HepG2 (cell line): ENCODE data around the gene TSEN34. TPM values are rescaled to one million over a fixed set of nuclear protein-coding genes. Genes with fewer than 3 reads are reported as not detected.

Experiments
- ATAC-seq: fragments of 200-7000 bp; cut with Tn5 transposase; 3 replicates; pipeline ENCODE4 v1.9.1; 2020; ENCODE audit warnings: mild to moderate bottlenecking, moderate library complexity
- BruUV-seq: library from RNA; stranded (reverse); fragments of 400-500 nt; replicated peaks from 2 replicates; lab custom pipeline; 2021; lab: Mats Ljungman, UMichigan
- CTCF ChIA-PET: fragments of 300-600 bp; formaldehyde crosslinking; extraction: SDS; loops from one replicate; lab custom pipeline; 2021; ENCODE audit warnings: low total read pairs, inconsistent platforms, low intra/inter-chr PET ratio; lab: Yijun Ruan, JAX
- POLR2A ChIA-PET: fragments of 350-600 bp; sonication (Branson Sonifier 250); formaldehyde crosslinking; loops from one replicate; lab custom pipeline; 2020; ENCODE audit warnings: antibody characterized with exemption, inconsistent platforms; lab: Yijun Ruan, JAX
- DNase-seq: peaks from one replicate; pipeline ENCODE4 v3.0.0-alpha.2; 2015; ENCODE audit warnings: low spot score
- FAIRE-seq: peaks from 3 replicates; lab custom pipeline; 2011; peaks lifted over from hg19 to GRCh38; lab: Jason Lieb, UNC
- H2AFZ ChIP-seq: one replicate; pipeline ENCODE4 v1.6.1; 2011; ENCODE audit warnings: low read length, inconsistent platforms
- H3K27ac ChIP-seq: fragments of 300-600 bp; 3 replicates; pipeline ENCODE4 v1.8.0; 2011; ENCODE audit warnings: mixed run types, mild to moderate bottlenecking, mixed read lengths, low read length, inconsistent platforms; ENCODE audit not compliant: insufficient read depth; ENCODE audit errors: extremely low read length
- H3K27me3 ChIP-seq, 2 experiments: fragments of 200-600 bp in 1 of 2; 2 replicates in 1 of 2; 3 replicates in 1 of 2; pipeline versions ENCODE4 v1.6.0 to v1.8.0; 2011; ENCODE audit warnings: low read length in 2 of 2, mild to moderate bottlenecking in 2 of 2, moderate library complexity in 2 of 2, inconsistent platforms in 1 of 2; ENCODE audit not compliant: insufficient read depth in 2 of 2, control insufficient read depth in 1 of 2
- H3K36me3 ChIP-seq, 2 experiments: fragments of 200-600 bp in 1 of 2; replicated peaks in 1 of 2; 2 replicates in 1 of 2; 3 replicates in 1 of 2; pipeline versions ENCODE4 v1.5.1 to v1.8.0; 2011; ENCODE audit warnings: low read length in 2 of 2, inconsistent platforms in 1 of 2; ENCODE audit not compliant: insufficient read depth in 2 of 2, control insufficient read depth in 1 of 2
- H3K4me1 ChIP-seq: 2 replicates; pipeline ENCODE4 v1.5.1; 2012; ENCODE audit warnings: low read length, inconsistent platforms; ENCODE audit not compliant: insufficient read depth
- H3K4me2 ChIP-seq: 2 replicates; pipeline ENCODE4 v1.6.0; 2011; ENCODE audit warnings: low read depth, low read length, inconsistent platforms
- H3K4me3 ChIP-seq, 3 experiments: fragments of 200-600 bp in 1 of 3; sonication (generic), shearing (Covaris generic) in 1 of 3; replicated peaks in 1 of 3; 2 replicates each; pipeline ENCODE4 v1.5.1; 2011 to 2016; ENCODE audit warnings: low read length in 3 of 3, inconsistent platforms in 2 of 3, low read depth in 2 of 3, mild to moderate bottlenecking in 2 of 3, control low read depth in 1 of 3, mixed read lengths in 1 of 3; ENCODE audit not compliant: insufficient read depth in 1 of 3
- H3K79me2 ChIP-seq: one replicate; pipeline ENCODE4 v1.6.1; 2011; ENCODE audit warnings: low read length, inconsistent platforms; ENCODE audit not compliant: insufficient read depth
- H3K9ac ChIP-seq: 2 replicates; pipeline ENCODE4 v1.6.0; 2011; ENCODE audit warnings: mild to moderate bottlenecking, low read depth, low read length, inconsistent platforms; ENCODE audit not compliant: insufficient read depth
- H3K9me3 ChIP-seq: 2 replicates; pipeline ENCODE4 v1.5.1; 2012; ENCODE audit warnings: mild to moderate bottlenecking, low read length
- H4K20me1 ChIP-seq: 2 replicates; pipeline ENCODE4 v1.6.0; 2011; ENCODE audit warnings: inconsistent platforms, mild to moderate bottlenecking, low read length, moderate library complexity; ENCODE audit not compliant: insufficient read depth
- BORCS8-MEF2B ChIP-seq: sonication (generic); formaldehyde crosslinking; IDR thresholded peaks from 2 replicates; pipeline ENCODE4 v1.8.0; 2022; ENCODE audit warnings: mild to moderate bottlenecking, missing genetic modification reagents
- BRD4 ChIP-seq: sonication (generic); formaldehyde crosslinking; IDR thresholded peaks from 2 replicates; pipeline ENCODE4 v1.4.0; 2020; ENCODE audit warnings: missing genetic modification reagents
- CEBPG ChIP-seq: IDR thresholded peaks from 2 replicates; pipeline ENCODE4 v1.6.1; 2016
- FOSL2 ChIP-seq: sonication (generic); formaldehyde crosslinking; IDR thresholded peaks from 2 replicates; pipeline ENCODE4 v1.4.0; 2020; ENCODE audit warnings: missing genetic modification reagents
- HDAC2 ChIP-seq: sonication (generic); formaldehyde crosslinking; IDR thresholded peaks from 2 replicates; pipeline ENCODE4 v1.4.0; 2020; ENCODE audit warnings: missing genetic modification reagents
- IRF2 ChIP-seq: IDR thresholded peaks from 2 replicates; pipeline ENCODE4 v1.6.1; 2018; ENCODE audit warnings: missing genetic modification reagents, missing compliant biosample characterization
- MIER3 ChIP-seq: IDR thresholded peaks from 2 replicates; pipeline ENCODE4 v1.6.1; 2016; ENCODE audit warnings: missing compliant biosample characterization, borderline replicate concordance
- REL ChIP-seq: sonication (generic); formaldehyde crosslinking; conservative IDR thresholded peaks from 2 replicates; pipeline ENCODE4 v1.8.0; 2022; ENCODE audit warnings: mild to moderate bottlenecking, missing genetic modification reagents, moderate library complexity
- SAP130 ChIP-seq: IDR thresholded peaks from 2 replicates; pipeline ENCODE4 v1.6.1; 2016; ENCODE audit warnings: low read depth
- THAP11 ChIP-seq: IDR thresholded peaks from 2 replicates; pipeline ENCODE4 v1.6.1; 2016; ENCODE audit warnings: missing biosample characterization, missing genetic modification reagents
- ZNF598 ChIP-seq: sonication (generic); formaldehyde crosslinking; IDR thresholded peaks from 2 replicates; pipeline ENCODE4 v1.5.1; 2020; ENCODE audit warnings: mild to moderate bottlenecking, missing genetic modification reagents, borderline replicate concordance
- ZNF605 ChIP-seq: sonication (generic); formaldehyde crosslinking; IDR thresholded peaks from 2 replicates; pipeline ENCODE4 v1.8.0; 2022; ENCODE audit warnings: mild to moderate bottlenecking, missing genetic modification reagents
- ZNF768 ChIP-seq: sonication (generic); formaldehyde crosslinking; IDR thresholded peaks from 2 replicates; pipeline ENCODE4 v1.4.0; 2020; ENCODE audit warnings: missing genetic modification reagents
- ZSCAN5A ChIP-seq: sonication (generic); formaldehyde crosslinking; IDR thresholded peaks from 2 replicates; pipeline ENCODE4 v1.8.0; 2022; ENCODE audit warnings: mild to moderate bottlenecking, missing genetic modification reagents, borderline replicate concordance
- WGBS: methylation state at CpG from one replicate; pipeline ENCODE4 v1.1.6; 2017; ENCODE audit warnings: low lambda C conversion rate; 5-methylcytosine and 5-hydroxymethylcytosine counted together
- in situ Hi-C: cut with HindIII; loops from 2 replicates; pipeline ENCODE4 v1.10.0; 2017; ENCODE audit warnings: low pct_unique_long_range_greater_than_20kb; ENCODE audit not compliant: extremely low pct_ligation_motif_present
- intact Hi-C: fragments of 100-400 bp; cut with micrococcal nuclease; formaldehyde crosslinking; loops from one replicate; pipeline ENCODE4 v1.10.0; 2022; ENCODE audit not compliant: unreplicated experiment
- polyA plus RNA-seq, 8 experiments: library from polyadenylated mRNA; depleted of rRNA in 3 of 8; stranded (reverse) in 7 of 8; unstranded in 1 of 8; fragments of >200 nt; fragmentation: Illumina TruSeq in 4 of 8; extraction: Trizol in 4 of 8; gene quantifications; 2 replicates each; pipeline versions ENCODE4 v1.2.1 to v1.2.3, GENCODE V29; 2011 to 2016; ENCODE audit warnings: low read depth in 4 of 8, missing spikeins in 1 of 8, mixed read lengths in 1 of 8; ENCODE audit not compliant: insufficient read depth in 1 of 8
- total RNA-seq, 5 experiments: library from RNA; depleted of rRNA; stranded (reverse); fragments of >200 nt; fragmentation: Illumina TruSeq; extraction: Trizol; gene quantifications; 2 replicates each; pipeline ENCODE4 v1.2.3, GENCODE V29; 2016; ENCODE audit warnings: low read depth in 1 of 5

The TSEN34 gene
- total and polyA plus RNA-seq, 2 of the 13 experiments (the other 11 are each of a cell fraction or from before 2014, with no cell fraction given) = 55.1 to 65.4 TPM

DNA sequence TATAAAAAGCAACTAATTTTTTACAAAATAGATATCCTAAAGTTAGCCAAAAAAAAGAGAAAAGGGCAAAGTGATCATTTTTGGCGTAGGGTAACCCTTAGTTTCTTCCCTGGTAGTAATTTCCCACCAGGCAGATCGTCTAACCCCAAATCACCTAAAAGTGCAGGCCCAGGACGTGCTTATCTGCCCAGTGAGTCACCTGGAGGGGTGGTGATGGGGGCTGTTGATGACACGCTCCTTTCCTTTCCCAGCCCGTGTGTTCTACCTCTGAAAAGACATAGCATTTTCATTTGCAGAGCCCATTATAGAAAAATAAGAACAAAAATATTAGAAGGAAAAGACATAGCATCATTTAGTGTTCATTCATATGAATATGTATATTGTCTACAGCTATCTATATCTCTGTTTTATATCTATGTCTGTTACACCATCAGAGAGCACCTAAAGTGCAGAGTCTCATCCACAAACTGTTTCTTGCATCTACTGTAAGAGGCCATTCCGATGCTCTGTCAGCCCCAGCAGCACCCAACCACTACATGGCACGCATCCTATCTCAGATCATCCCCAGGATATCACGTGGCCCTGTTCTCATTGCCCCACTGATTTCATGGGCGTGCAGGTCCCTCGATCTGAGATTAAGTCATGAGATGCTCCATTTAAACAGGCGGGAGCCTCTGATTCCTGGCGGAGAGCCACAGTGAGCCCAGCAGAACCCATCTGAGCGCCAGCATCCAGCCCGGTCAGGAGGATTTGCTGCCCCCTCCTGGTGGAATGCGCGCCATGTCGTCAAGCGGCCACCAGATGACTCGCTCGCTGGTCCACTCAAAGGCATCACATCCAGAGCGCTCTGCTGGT lies 40.2 kb downstream of the TSEN34 start:
- DNase-seq (peak; percentile 80), ATAC-seq (peak; percentile 99), FAIRE-seq (peak; percentile 95)
- BruUV-seq = no TSS peak
- H2AFZ ChIP-seq = no peak overlapping the region
- 5% methylated on average over 21 of the region's 21 CpGs for WGBS
- no peak overlapping the region; a peak in 1 of 6 replicates for H3K4me3 ChIP-seq
- peaks cover 11% of the 10 kb centered on the region for H3K4me1 ChIP-seq
- no peaks in the 10 kb centered on the region for H4K20me1 ChIP-seq
- H3K79me2 ChIP-seq = no peaks in the 10 kb centered on the region
- H3K4me2 ChIP-seq = no peak overlapping the region
- H3K27ac ChIP-seq = no peak overlapping the region
- intact Hi-C loops (loop anchor here (2.0 to 5.0 kb wide), 4 partner anchors 21 to 73 kb away; partner anchors contain the start of genes LENG1 and TSEN34), in situ Hi-C loops (no loop called here)
- ChIA-PET POLR2A (interaction anchor here (0.9 to 1.2 kb wide), 2 partner anchors 28 to 30 kb away, joined by 3 to 4 read pairs; no protein-coding TSS in a partner anchor), CTCF (interaction anchor here (1.1 to 2.4 kb wide), 4 partner anchors 21 to 63 kb away, joined by 3 to 18 read pairs (median 5); partner anchors contain the start of gene MBOAT7)
- H3K27me3 ChIP-seq = peaks cover 1 to 13% of the 10 kb centered on the region in 2 experiments; a peak in 3 of 5 replicates
- H3K9me3 ChIP-seq = peaks cover 4% of the 10 kb centered on the region; the same call in 1 of the 2 replicates
- no peak overlapping the region for H3K9ac ChIP-seq
- H3K36me3 ChIP-seq = no peaks in the 10 kb centered on the region
- TF ChIP-seq ZSCAN5A (CRISPR knock-in tag) = no peak
- 0 out of 2 replicates have a peak, but pooled peaks have one; percentile 24 for TF ChIP-seq CEBPG (CRISPR knock-in tag)
- TF ChIP-seq BRD4 = no peak
- peak; percentile 72 for TF ChIP-seq THAP11 (CRISPR knock-in tag)
- peak; percentile 66 for TF ChIP-seq FOSL2 (CRISPR knock-in tag)
- TF ChIP-seq ZNF768 = peak; percentile 91
- peak; percentile 38; the same call in 1 of the 2 replicates for TF ChIP-seq BORCS8-MEF2B
- peak; percentile 70; the same call in 1 of the 2 replicates for TF ChIP-seq ZNF598 (CRISPR knock-in tag)
- peak; percentile 52 for TF ChIP-seq HDAC2 (CRISPR knock-in tag)
- TF ChIP-seq ZNF605 (CRISPR knock-in tag) = peak; percentile 78; the same call in 1 of the 2 replicates
- peak; percentile 60 for TF ChIP-seq SAP130 (CRISPR knock-in tag)
- peak; percentile 52; the same call in 1 of the 2 replicates for TF ChIP-seq REL (CRISPR knock-in tag)
- peak; percentile 60; the same call in 1 of the 2 replicates for TF ChIP-seq IRF2 (CRISPR knock-in tag)
- no peak for TF ChIP-seq MIER3
